ENCODE data around the gene ZNF782. TPM values are rescaled to one million over a fixed set of nuclear protein-coding genes. Genes with fewer than 3 reads are reported as not detected.

Gene ZNF782
- total and polyA plus RNA-seq, 2 of the 8 experiments (the other 6 are each of a cell fraction or from before 2014, with no cell fraction given): 1.4 to 7.4 TPM

- Histone ChIP-seq H3K4me2 (ENCODE audit: insufficient read depth in 1 of 2, low read depth in 2 of 2, low read length in 2 of 2) (no peak overlapping the region), H3K23ac (ENCODE audit: insufficient read length) (no peak overlapping the region), H4K5ac (ENCODE audit: insufficient read length, low read depth, low read length) (no peak overlapping the region), H3K79me2 (ENCODE audit: control insufficient read depth in 1 of 2, insufficient read depth in 2 of 2, low read length in 2 of 2) (no peaks in the 10 kb centered on the region), H3K4me1 (replicated peaks in 1 of 4; ENCODE audit: control insufficient read depth in 3 of 4, insufficient read depth in 4 of 4, low read length in 3 of 4) (no peaks in the 10 kb centered on the region), H2BK5ac (ENCODE audit: low read depth, low read length) (no peak overlapping the region), H4K8ac (ENCODE audit: extremely low read depth, insufficient read depth, low read length) (no peak overlapping the region), H3K9me3 (ENCODE audit: insufficient read depth in 2 of 2, low read depth in 1 of 2, low read length in 1 of 2) (no peaks in the 10 kb centered on the region), H2BK15ac (ENCODE audit: low read length) (no peak overlapping the region), H3K9ac (replicated peaks in 1 of 4; ENCODE audit: extremely low read depth in 1 of 4, low read depth in 3 of 4, low read length in 3 of 4) (no peak overlapping the region; a peak in 1 of 7 replicates), H3K56ac (replicated peaks; ENCODE audit: insufficient read length, low read depth, low read length) (no peak overlapping the region), H2BK20ac (ENCODE audit: low read length) (no peak overlapping the region), H2BK12ac (ENCODE audit: low read depth, low read length) (no peak overlapping the region), H2AK5ac (ENCODE audit: low read depth, low read length) (no peak overlapping the region), H3K27me3 (replicated peaks in 1 of 4; ENCODE audit: control insufficient read depth in 3 of 4, extremely low read depth in 1 of 4, insufficient read depth in 3 of 4, low read length in 3 of 4) (no peaks in the 10 kb centered on the region), H4K20me1 (replicated peaks in 1 of 2; ENCODE audit: control insufficient read depth in 1 of 2, insufficient read depth in 2 of 2, low read length in 2 of 2) (no peaks in the 10 kb centered on the region), H4K91ac (replicated peaks; ENCODE audit: insufficient read length, low read length) (no peak overlapping the region), H3K79me1 (ENCODE audit: low read depth, low read length) (no peaks in the 10 kb centered on the region), H3K14ac (ENCODE audit: insufficient read length) (no peak overlapping the region), H2AFZ (ENCODE audit: low read length) (no peak overlapping the region), H2BK120ac (replicated peaks; ENCODE audit: low read depth, low read length) (no peak overlapping the region), H3K18ac (ENCODE audit: extremely low read depth, low read length) (no peak overlapping the region), H3K36me3 (ENCODE audit: control insufficient read depth in 2 of 4, insufficient read depth in 4 of 4, low read length in 3 of 4) (no peaks in the 10 kb centered on the region), H3K4ac (replicated peaks; ENCODE audit: insufficient read length, low read depth, low read length) (no peak overlapping the region), H3K27ac (ENCODE audit: low read depth, low read length) (no peak overlapping the region), H3K4me3 (ENCODE audit: extremely low read depth in 1 of 4, insufficient read depth in 2 of 4, low read depth in 3 of 4, low read length in 4 of 4) (no peak overlapping the region), H3K23me2 (ENCODE audit: low read depth, low read length) (no peaks in the 10 kb centered on the region)
- no peak for TF ChIP-seq HDAC2 (IDR thresholded peaks at IDR 0.05; ENCODE audit: borderline replicate concordance in 1 of 2, low read depth in 2 of 2, low read length in 2 of 2)
- FAIRE-seq: no peak
- 81% methylated on average over 2 of the region's 2 CpGs; no CpG with 5 or more reads in 1 of the 2 experiments for WGBS, 2 experiments (ENCODE audit: extremely low coverage in 1 of 2, insufficient coverage in 1 of 2, insufficient read length in 1 of 2, insufficient replicate concordance in 2 of 2, low coverage in 1 of 2, low lambda C conversion rate in 2 of 2, missing lambda C conversion rate in 1 of 2)
- ChIA-PET POLR2A (ENCODE audit: partially characterized antibody) (no interaction called here), CTCF (ENCODE audit: partially characterized antibody) (interaction anchor here (1.6 to 2.5 kb wide), 2 partner anchors 9 to 27 kb away, joined by 7 to 10 read pairs; no protein-coding TSS in a partner anchor)
- no peak for DNase-seq (ENCODE audit: low read depth in 1 of 2, low spot score in 2 of 2)
Measured at GRCh38 chr9:96884443-96884842, 30.1 kb upstream of the ZNF782 start.
